ENCODE data around the gene ROR1.

The ROR1 gene

DNA sequence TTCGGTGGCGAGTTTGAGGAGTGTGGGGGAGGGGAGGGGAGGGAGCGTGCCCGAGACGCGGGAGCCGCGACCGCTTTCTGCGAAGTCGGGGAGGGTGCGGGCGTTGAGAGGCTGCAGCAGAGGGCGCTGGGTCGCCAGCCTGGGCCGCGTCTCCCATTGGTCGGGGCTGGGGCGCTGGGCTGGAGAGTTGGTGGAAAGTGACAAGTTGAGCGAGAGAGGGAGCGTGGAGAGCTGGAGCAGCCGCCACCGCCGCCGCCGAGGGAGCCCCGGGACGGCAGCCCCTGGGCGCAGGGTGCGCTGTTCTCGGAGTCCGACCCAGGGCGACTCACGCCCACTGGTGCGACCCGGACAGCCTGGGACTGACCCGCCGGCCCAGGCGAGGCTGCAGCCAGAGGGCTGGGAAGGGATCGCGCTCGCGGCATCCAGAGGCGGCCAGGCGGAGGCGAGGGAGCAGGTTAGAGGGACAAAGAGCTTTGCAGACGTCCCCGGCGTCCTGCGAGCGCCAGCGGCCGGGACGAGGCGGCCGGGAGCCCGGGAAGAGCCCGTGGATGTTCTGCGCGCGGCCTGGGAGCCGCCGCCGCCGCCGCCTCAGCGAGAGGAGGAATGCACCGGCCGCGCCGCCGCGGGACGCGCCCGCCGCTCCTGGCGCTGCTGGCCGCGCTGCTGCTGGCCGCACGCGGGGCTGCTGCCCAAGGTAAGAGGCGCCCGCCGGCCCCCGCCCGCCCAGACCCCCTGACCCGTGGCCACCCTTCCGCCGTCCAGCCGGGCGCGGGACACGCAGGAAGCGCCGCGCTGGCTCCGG is at the start of gene ROR1:
Gene ROR1 (plus strand): TSS at position 203 of the 802 bp plus-strand sequence.
- peaks cover 8% of the 10 kb centered on the region for H3K36me3 ChIP-seq (ENCODE audit: control insufficient read depth, low read depth, low read length)
- H3K27ac ChIP-seq (ENCODE audit: low read length) = peak within 1 kb of the TSS; percentile 49
- peaks cover 41% of the 10 kb centered on the region for H3K4me1 ChIP-seq (ENCODE audit: control insufficient read depth, low read depth, low read length)
- peak within 1 kb of the TSS; percentile 64 for H3K9ac ChIP-seq (ENCODE audit: low read length)
- peak within 1 kb of the TSS; percentile 83 for H3K4me3 ChIP-seq (ENCODE audit: low read length)
- no peaks in the 10 kb centered on the region for H3K9me3 ChIP-seq (ENCODE audit: control insufficient read depth, low read depth, low read length)
- H3K27me3 ChIP-seq (ENCODE audit: control insufficient read depth, insufficient read depth, low read length) = no peaks in the 10 kb centered on the region

GRCh38 chr1:63724375-63724899 is 49.4 kb upstream of the ROR1 start:
- Histone ChIP-seq H3K36me3 (ENCODE audit: control insufficient read depth, low read depth, low read length) (no peaks in the 10 kb centered on the region), H3K27me3 (ENCODE audit: control insufficient read depth, insufficient read depth, low read length) (no peaks in the 10 kb centered on the region), H3K27ac (ENCODE audit: low read length) (no peak overlapping the region), H3K9ac (ENCODE audit: low read length) (no peak overlapping the region), H3K9me3 (ENCODE audit: control insufficient read depth, low read depth, low read length) (no peaks in the 10 kb centered on the region), H3K4me3 (ENCODE audit: low read length) (no peak overlapping the region), H3K4me1 (ENCODE audit: control insufficient read depth, low read depth, low read length) (peaks cover 13% of the 10 kb centered on the region)

- H3K36me3 ChIP-seq (ENCODE audit: control insufficient read depth, low read depth, low read length) = no peaks in the 10 kb centered on the region
- H3K27ac ChIP-seq (ENCODE audit: low read length) = no peak overlapping the region
- H3K27me3 ChIP-seq (ENCODE audit: control insufficient read depth, insufficient read depth, low read length) = no peaks in the 10 kb centered on the region
- H3K4me3 ChIP-seq (ENCODE audit: low read length) = no peak overlapping the region
- no peak overlapping the region for H3K9ac ChIP-seq (ENCODE audit: low read length)
- no peaks in the 10 kb centered on the region for H3K9me3 ChIP-seq (ENCODE audit: control insufficient read depth, low read depth, low read length)
- H3K4me1 ChIP-seq (ENCODE audit: control insufficient read depth, low read depth, low read length) = peaks cover 20% of the 10 kb centered on the region
Observed at GRCh38 chr1:63728611-63729226, 45.1 kb upstream of the ROR1 start.

- H3K9me3 ChIP-seq (ENCODE audit: control insufficient read depth, low read depth, low read length) = no peaks in the 10 kb centered on the region
- H3K9ac ChIP-seq (ENCODE audit: low read length) = no peak overlapping the region
- H3K27me3 ChIP-seq (ENCODE audit: control insufficient read depth, insufficient read depth, low read length) = no peaks in the 10 kb centered on the region
- H3K4me3 ChIP-seq (ENCODE audit: low read length) = no peak overlapping the region
- no peak overlapping the region for H3K27ac ChIP-seq (ENCODE audit: low read length)
- H3K36me3 ChIP-seq (ENCODE audit: control insufficient read depth, low read depth, low read length) = no peaks in the 10 kb centered on the region
- H3K4me1 ChIP-seq (ENCODE audit: control insufficient read depth, low read depth, low read length) = peaks cover 20% of the 10 kb centered on the region
Observed at GRCh38 chr1:63729227-63729620, 44.6 kb upstream of the ROR1 start.

DNA sequence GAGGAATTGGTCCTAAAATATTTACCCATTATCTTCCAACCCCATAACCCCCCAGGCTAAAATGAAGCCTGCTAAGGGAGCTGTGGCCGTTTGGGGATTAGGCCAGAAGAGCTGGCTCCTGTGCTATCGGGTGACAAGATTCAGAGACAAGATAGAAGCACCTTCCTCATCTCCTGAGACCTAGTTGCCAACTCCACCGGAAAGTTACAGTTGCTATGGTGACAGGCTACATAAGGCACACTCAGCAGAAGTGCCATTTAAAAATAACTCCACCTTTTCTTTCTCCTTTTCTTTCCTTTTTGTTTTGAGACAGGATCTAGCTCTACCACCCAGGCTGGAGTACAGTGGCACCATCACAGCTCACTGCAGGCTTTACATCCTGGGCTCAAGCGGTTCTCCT is 43.6 kb upstream of the ROR1 start:
- no peak overlapping the region for H3K9ac ChIP-seq (ENCODE audit: low read length)
- no peak overlapping the region for H3K4me3 ChIP-seq (ENCODE audit: low read length)
- no peak overlapping the region for H3K27ac ChIP-seq (ENCODE audit: low read length)
- H3K36me3 ChIP-seq (ENCODE audit: control insufficient read depth, low read depth, low read length) = no peaks in the 10 kb centered on the region
- no peaks in the 10 kb centered on the region for H3K27me3 ChIP-seq (ENCODE audit: control insufficient read depth, insufficient read depth, low read length)
- peaks cover 20% of the 10 kb centered on the region for H3K4me1 ChIP-seq (ENCODE audit: control insufficient read depth, low read depth, low read length)
- no peaks in the 10 kb centered on the region for H3K9me3 ChIP-seq (ENCODE audit: control insufficient read depth, low read depth, low read length)

DNA sequence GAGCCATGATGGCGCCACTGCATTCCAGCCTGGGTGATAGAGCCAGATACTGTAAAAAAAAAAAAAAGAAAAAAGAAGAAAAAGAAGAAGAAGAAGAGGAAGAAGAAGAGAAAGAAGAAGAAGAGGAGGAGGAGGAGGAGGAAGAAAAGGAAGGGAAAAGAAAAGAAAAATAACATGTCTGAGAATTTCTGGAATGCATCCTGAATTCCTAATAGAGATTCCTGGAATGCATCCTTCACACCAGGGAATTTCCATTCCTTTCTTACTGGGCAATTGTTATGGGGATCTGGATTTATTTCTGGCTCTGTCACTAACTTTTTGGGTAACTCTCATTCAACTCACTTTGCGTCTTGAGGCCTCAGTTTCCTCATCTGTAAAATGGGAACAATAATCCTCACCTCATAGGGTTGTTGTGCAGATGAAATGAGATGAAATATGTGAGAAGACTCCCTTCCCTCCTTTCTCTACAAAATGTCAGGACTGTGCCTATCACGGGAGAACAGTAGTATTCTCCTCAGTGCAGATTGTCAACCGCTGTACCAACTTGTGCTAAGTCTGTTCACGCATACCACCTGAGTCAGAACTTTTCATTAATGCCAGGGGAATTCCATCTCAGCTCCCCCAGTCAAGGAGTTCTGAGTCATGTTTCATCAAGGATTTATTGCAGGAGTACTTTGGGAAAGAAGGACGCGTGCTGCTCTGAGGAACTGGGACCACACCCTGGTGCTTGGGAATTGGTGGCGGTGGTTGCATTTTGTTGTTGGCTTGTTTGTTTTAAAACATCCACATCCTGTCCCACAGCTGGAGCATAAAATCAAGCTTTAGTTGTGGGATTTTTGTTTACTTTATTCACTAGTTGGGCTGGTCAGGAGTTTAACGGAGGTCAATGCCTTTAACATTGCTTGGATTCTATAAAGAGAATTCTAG is 42.4 kb upstream of the ROR1 start:
- Histone ChIP-seq H3K36me3 (ENCODE audit: control insufficient read depth, low read depth, low read length) (no peaks in the 10 kb centered on the region), H3K27ac (ENCODE audit: low read length) (peak overlapping the region; percentile 60), H3K4me3 (ENCODE audit: low read length) (no peak overlapping the region), H3K9me3 (ENCODE audit: control insufficient read depth, low read depth, low read length) (no peaks in the 10 kb centered on the region), H3K4me1 (ENCODE audit: control insufficient read depth, low read depth, low read length) (peaks cover 20% of the 10 kb centered on the region), H3K9ac (ENCODE audit: low read length) (peak overlapping the region; percentile 18), H3K27me3 (ENCODE audit: control insufficient read depth, insufficient read depth, low read length) (no peaks in the 10 kb centered on the region)

GRCh38 chr1:63732666-63733065 is 41.2 kb upstream of the ROR1 start:
- Histone ChIP-seq H3K36me3 (ENCODE audit: control insufficient read depth, low read depth, low read length) (no peaks in the 10 kb centered on the region), H3K9ac (ENCODE audit: low read length) (no peak overlapping the region), H3K27ac (ENCODE audit: low read length) (no peak overlapping the region), H3K4me3 (ENCODE audit: low read length) (no peak overlapping the region), H3K4me1 (ENCODE audit: control insufficient read depth, low read depth, low read length) (peaks cover 20% of the 10 kb centered on the region), H3K27me3 (ENCODE audit: control insufficient read depth, insufficient read depth, low read length) (no peaks in the 10 kb centered on the region), H3K9me3 (ENCODE audit: control insufficient read depth, low read depth, low read length) (no peaks in the 10 kb centered on the region)

- H3K9me3 ChIP-seq (ENCODE audit: control insufficient read depth, low read depth, low read length) = no peaks in the 10 kb centered on the region
Observed at GRCh38 chr1:63738772-63739171, 35.0 kb upstream of the ROR1 start.

GRCh38 chr1:63739452-63739851 is 34.4 kb upstream of the ROR1 start:
- no peak overlapping the region for H3K27ac ChIP-seq (ENCODE audit: low read length)

More at GRCh38 chr1:63738772-63739171, 35.0 kb upstream of the ROR1 start:
- Histone ChIP-seq H3K36me3 (ENCODE audit: control insufficient read depth, low read depth, low read length) (no peaks in the 10 kb centered on the region), H3K9ac (ENCODE audit: low read length) (no peak overlapping the region), H3K4me3 (ENCODE audit: low read length) (no peak overlapping the region), H3K4me1 (ENCODE audit: control insufficient read depth, low read depth, low read length) (no peaks in the 10 kb centered on the region), H3K27ac (ENCODE audit: low read length) (no peak overlapping the region), H3K27me3 (ENCODE audit: control insufficient read depth, insufficient read depth, low read length) (no peaks in the 10 kb centered on the region)

DNA sequence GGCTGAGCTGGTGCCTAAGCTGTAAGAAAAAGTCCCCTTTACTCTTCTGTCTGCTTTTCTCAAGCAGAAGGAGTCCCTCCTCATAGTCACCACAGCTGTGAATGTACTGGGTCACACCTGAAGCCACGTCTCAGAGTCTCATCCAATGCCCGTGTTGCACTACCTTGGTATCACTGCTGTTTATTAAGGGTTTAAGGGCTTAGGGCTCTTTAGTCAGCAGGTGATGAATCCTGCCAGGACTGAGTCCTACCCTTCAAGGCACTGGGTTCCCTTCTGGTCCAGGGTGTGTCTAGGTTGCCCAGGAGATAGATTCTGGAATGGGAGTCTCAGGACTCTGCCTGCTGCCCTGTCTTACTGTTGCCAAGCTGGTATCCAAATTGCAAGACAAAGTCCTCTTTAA is 33.4 kb upstream of the ROR1 start:
- Histone ChIP-seq H3K27me3 (ENCODE audit: control insufficient read depth, insufficient read depth, low read length) (no peaks in the 10 kb centered on the region), H3K36me3 (ENCODE audit: control insufficient read depth, low read depth, low read length) (no peaks in the 10 kb centered on the region), H3K27ac (ENCODE audit: low read length) (no peak overlapping the region), H3K9me3 (ENCODE audit: control insufficient read depth, low read depth, low read length) (no peaks in the 10 kb centered on the region), H3K4me1 (ENCODE audit: control insufficient read depth, low read depth, low read length) (no peaks in the 10 kb centered on the region), H3K9ac (ENCODE audit: low read length) (no peak overlapping the region), H3K4me3 (ENCODE audit: low read length) (no peak overlapping the region)

More at GRCh38 chr1:63739452-63739851, 34.4 kb upstream of the ROR1 start:
- Histone ChIP-seq H3K4me3 (ENCODE audit: low read length) (no peak overlapping the region), H3K27me3 (ENCODE audit: control insufficient read depth, insufficient read depth, low read length) (no peaks in the 10 kb centered on the region), H3K9me3 (ENCODE audit: control insufficient read depth, low read depth, low read length) (no peaks in the 10 kb centered on the region), H3K4me1 (ENCODE audit: control insufficient read depth, low read depth, low read length) (no peaks in the 10 kb centered on the region), H3K9ac (ENCODE audit: low read length) (no peak overlapping the region), H3K36me3 (ENCODE audit: control insufficient read depth, low read depth, low read length) (no peaks in the 10 kb centered on the region)

DNA sequence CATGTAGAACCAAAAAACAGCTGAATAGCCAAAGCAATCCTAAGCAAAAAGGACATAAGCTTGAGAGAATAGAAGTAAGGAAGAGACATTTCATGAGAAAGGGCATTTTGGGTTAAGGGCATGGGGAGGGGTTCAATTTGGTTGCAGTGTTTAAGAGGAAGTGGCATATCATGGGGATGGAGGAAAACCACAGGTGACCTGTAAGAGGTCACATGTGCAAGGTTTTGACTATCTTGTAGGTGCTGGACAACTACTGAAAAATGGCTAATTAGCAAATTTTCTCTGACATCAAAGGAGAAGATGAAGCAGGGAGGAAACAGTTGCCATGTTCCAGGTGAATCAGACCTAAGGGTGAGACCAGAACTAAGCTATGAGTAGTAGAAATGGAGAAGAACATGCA is 31.3 kb upstream of the ROR1 start:
- H3K4me3 ChIP-seq (ENCODE audit: low read length) = no peak overlapping the region
- H3K9me3 ChIP-seq (ENCODE audit: control insufficient read depth, low read depth, low read length) = no peaks in the 10 kb centered on the region
- H3K27ac ChIP-seq (ENCODE audit: low read length) = no peak overlapping the region
- peaks cover 14% of the 10 kb centered on the region for H3K4me1 ChIP-seq (ENCODE audit: control insufficient read depth, low read depth, low read length)
- H3K9ac ChIP-seq (ENCODE audit: low read length) = no peak overlapping the region
- no peaks in the 10 kb centered on the region for H3K36me3 ChIP-seq (ENCODE audit: control insufficient read depth, low read depth, low read length)
- H3K27me3 ChIP-seq (ENCODE audit: control insufficient read depth, insufficient read depth, low read length) = no peaks in the 10 kb centered on the region

Data from iPS-18a (cell line).